CD8-positive, alpha-beta memory T cell (primary cell): Measurements from ENCODE around the gene TEKT3. TPM values are rescaled to one million over a fixed set of nuclear protein-coding genes. Genes with fewer than 3 reads are reported as not detected.

ENCODE experiments used
- CTCF ChIA-PET: fragments of 350-600 bp; sonication (Branson Sonifier 250); formaldehyde crosslinking; loops from one replicate; lab custom pipeline; 2021; ENCODE audit warnings: antibody characterized with exemption; lab: Charles Lee
- POLR2A ChIA-PET: fragments of 350-600 bp; sonication (Branson Sonifier 250); formaldehyde crosslinking; loops from one replicate; lab custom pipeline; 2021; ENCODE audit warnings: antibody characterized with exemption; lab: Charles Lee
- DNase-seq, 5 donors: peaks; one replicate each; pipeline versions ENCODE4 v3.0.0 to v3.0.0-alpha.2; 2020 to 2022; ENCODE audit warnings: mixed read lengths in 1 of 5
- H3K27ac ChIP-seq: one replicate; pipeline ENCODE4 v1.7.0; 2013; ENCODE audit warnings: low read depth, mild to moderate bottlenecking, low read length, moderate library complexity
- H3K27me3 ChIP-seq: 2 replicates; pipeline ENCODE4 v1.7.0; 2013; ENCODE audit warnings: low read length, mild to moderate bottlenecking; ENCODE audit not compliant: insufficient read depth, poor library complexity, severe bottlenecking
- H3K36me3 ChIP-seq: 2 replicates; pipeline ENCODE4 v1.7.0; 2013; ENCODE audit warnings: mild to moderate bottlenecking, low read length, moderate library complexity; ENCODE audit not compliant: insufficient read depth
- H3K4me1 ChIP-seq: 2 replicates; pipeline ENCODE4 v1.7.0; 2013; ENCODE audit warnings: mild to moderate bottlenecking, low read length, moderate library complexity; ENCODE audit not compliant: insufficient read depth
- H3K4me3 ChIP-seq: 2 replicates; pipeline ENCODE4 v1.7.0; 2013; ENCODE audit warnings: mild to moderate bottlenecking, low read length
- H3K9me3 ChIP-seq: 2 replicates; pipeline ENCODE4 v1.7.0; 2013; ENCODE audit warnings: mild to moderate bottlenecking, low read length
- H3K27ac Mint-ChIP-seq, 8 donors: one replicate each; pipeline ENCODE4 v1.8.0; 2020 to 2021; ENCODE audit warnings: mixed read lengths in 8 of 8, mild to moderate bottlenecking in 6 of 8, inconsistent platforms in 3 of 8, moderate library complexity in 3 of 8
- H3K27me3 Mint-ChIP-seq, 2 donors: one replicate each; pipeline ENCODE4 v1.8.0; 2020 to 2021; ENCODE audit warnings: mixed read lengths in 2 of 2, mild to moderate bottlenecking in 1 of 2, moderate library complexity in 1 of 2
- H3K36me3 Mint-ChIP-seq, 3 donors: one replicate each; pipeline ENCODE4 v1.8.0; 2020 to 2021; ENCODE audit warnings: mixed read lengths in 3 of 3, inconsistent platforms in 1 of 3, mild to moderate bottlenecking in 1 of 3
- H3K4me1 Mint-ChIP-seq, 3 donors: one replicate each; pipeline ENCODE4 v1.8.0; 2020 to 2021; ENCODE audit warnings: mixed read lengths in 3 of 3, inconsistent platforms in 1 of 3, mild to moderate bottlenecking in 1 of 3
- H3K4me3 Mint-ChIP-seq, 7 donors: one replicate each; pipeline ENCODE4 v1.8.0; 2020 to 2021; ENCODE audit warnings: mixed read lengths in 7 of 7, mild to moderate bottlenecking in 6 of 7, moderate library complexity in 4 of 7, inconsistent platforms in 2 of 7
- H3K9me3 Mint-ChIP-seq, 5 donors: one replicate each; pipeline ENCODE4 v1.8.0; 2020 to 2022; ENCODE audit warnings: mixed read lengths in 5 of 5, mild to moderate bottlenecking in 3 of 5, moderate library complexity in 2 of 5, inconsistent platforms in 1 of 5
- polyA plus RNA-seq: library from polyadenylated mRNA; unstranded; fragments of 300-500 nt; fragmentation: Illumina TruSeq; gene quantifications from one replicate; pipeline ENCODE4 v1.2.3, GENCODE V29; 2021
- total RNA-seq, 2 experiments: library from RNA; stranded (reverse); gene quantifications; one replicate each; pipeline ENCODE4 v1.2.3, GENCODE V29; 2021

Gene TEKT3
- total and polyA plus RNA-seq, 3 experiments from 2014 or later, result not detected

DNA sequence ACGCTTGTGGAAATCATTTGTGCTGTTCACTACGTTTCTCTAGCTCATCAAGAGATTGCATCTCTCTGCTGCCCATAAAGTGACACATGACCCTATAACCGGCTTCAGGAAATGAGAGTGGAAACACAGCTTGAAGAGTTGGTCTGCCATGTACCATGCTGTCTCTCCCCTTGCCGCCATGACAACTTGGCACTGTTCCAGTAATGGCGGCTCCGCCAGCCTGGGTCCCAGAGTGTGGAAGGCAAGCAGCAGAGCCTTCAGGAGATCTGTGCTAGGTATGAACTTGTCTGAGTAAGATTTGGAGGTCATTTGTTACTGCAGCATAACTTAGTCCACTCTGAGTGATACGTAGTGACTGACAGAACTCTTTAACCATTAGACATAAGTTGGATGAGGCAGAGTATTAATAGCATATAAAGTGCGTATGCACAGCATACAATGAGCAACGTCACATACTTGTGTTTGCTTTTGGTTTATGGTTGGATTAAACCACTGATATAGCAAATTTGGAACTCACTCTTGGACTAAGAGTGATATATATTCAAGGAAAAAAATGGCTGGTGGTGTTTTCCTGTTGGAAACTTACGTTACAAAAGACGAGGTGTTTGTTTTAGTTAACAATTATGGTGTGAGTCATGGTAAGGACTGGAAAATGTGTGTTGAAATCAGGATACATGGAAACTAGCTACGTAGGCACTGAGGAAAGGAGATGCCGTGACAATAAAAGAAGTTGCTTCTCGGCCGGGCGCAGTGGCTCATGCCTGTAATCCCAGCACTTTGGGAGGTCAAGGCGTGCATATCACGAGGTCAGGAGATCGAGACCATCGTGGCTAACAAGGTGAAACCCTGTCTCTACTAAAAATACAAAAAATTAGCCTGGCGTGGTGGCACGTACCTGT lies 51.9 kb downstream of the TEKT3 start:
- peaks cover 3% of the 10 kb centered on the region for H3K27me3 ChIP-seq
- ChIA-PET POLR2A (no interaction called here), CTCF (no interaction called here)
- Mint-ChIP-seq H3K4me3 (no peak overlapping the region), H3K9me3 (peaks cover 0 to 2% (median 0%) of the 10 kb centered on the region in 5 donors), H3K4me1 (no peaks in the 10 kb centered on the region), H3K36me3 (no peaks in the 10 kb centered on the region), H3K27ac (no peak overlapping the region), H3K27me3 (peaks cover 13 to 60% of the 10 kb centered on the region in 2 donors)
- no peak overlapping the region for H3K27ac ChIP-seq
- H3K36me3 ChIP-seq, result no peaks in the 10 kb centered on the region
- no peaks in the 10 kb centered on the region for H3K4me1 ChIP-seq
- no peak overlapping the region for H3K4me3 ChIP-seq
- no peaks in the 10 kb centered on the region for H3K9me3 ChIP-seq
- DNase-seq, result no peak

DNA sequence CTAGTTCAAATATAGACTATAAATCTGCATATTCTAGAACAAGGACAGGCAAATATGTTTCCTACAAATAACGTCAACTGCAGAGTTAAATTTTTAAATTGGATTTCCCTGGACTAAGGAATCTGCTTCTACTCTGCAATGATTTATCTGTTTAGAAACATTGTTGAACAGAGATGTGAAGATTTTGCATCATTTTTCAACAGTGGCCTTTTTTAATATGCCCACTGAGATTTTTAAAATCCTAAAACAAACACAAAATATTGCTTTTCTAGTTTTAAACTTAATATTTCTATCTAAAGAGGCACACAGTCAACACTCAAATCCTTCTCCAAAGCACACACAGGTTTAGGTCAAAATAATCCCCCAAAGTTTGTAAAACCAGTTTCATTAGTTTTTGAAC lies 52.5 kb downstream of the TEKT3 start:
- no peak overlapping the region for H3K4me3 ChIP-seq
- Mint-ChIP-seq H3K4me3 (no peak overlapping the region), H3K36me3 (no peaks in the 10 kb centered on the region), H3K4me1 (no peaks in the 10 kb centered on the region), H3K9me3 (peaks cover 0 to 2% (median 0%) of the 10 kb centered on the region in 5 donors), H3K27me3 (peaks cover 13 to 64% of the 10 kb centered on the region in 2 donors), H3K27ac (no peak overlapping the region)
- no peaks in the 10 kb centered on the region for H3K9me3 ChIP-seq
- H3K4me1 ChIP-seq, result no peaks in the 10 kb centered on the region
- CTCF ChIA-PET, result no interaction called here
- POLR2A ChIA-PET, result no interaction called here
- peaks cover 5% of the 10 kb centered on the region for H3K27me3 ChIP-seq
- DNase-seq, result no peak
- H3K36me3 ChIP-seq, result no peaks in the 10 kb centered on the region
- no peak overlapping the region for H3K27ac ChIP-seq

GRCh38 chr17:15287538-15288267 lies 53.7 kb downstream of the TEKT3 start:
- no peaks in the 10 kb centered on the region for H3K36me3 Mint-ChIP-seq
- no peak overlapping the region for H3K4me3 Mint-ChIP-seq
- H3K4me3 ChIP-seq, result no peak overlapping the region
- H3K9me3 Mint-ChIP-seq, result peaks cover 0 to 6% (median 3%) of the 10 kb centered on the region in 5 donors
- peaks cover 19 to 67% of the 10 kb centered on the region in 2 donors for H3K27me3 Mint-ChIP-seq
- H3K9me3 ChIP-seq, result no peaks in the 10 kb centered on the region
- H3K27ac ChIP-seq, result no peak overlapping the region
- H3K36me3 ChIP-seq, result no peaks in the 10 kb centered on the region
- peaks cover 8% of the 10 kb centered on the region for H3K27me3 ChIP-seq
- H3K4me1 ChIP-seq, result no peaks in the 10 kb centered on the region
- ChIA-PET CTCF (no interaction called here), POLR2A (no interaction called here)
- H3K27ac Mint-ChIP-seq, result no peak overlapping the region
- no peak for DNase-seq
- H3K4me1 Mint-ChIP-seq, result no peaks in the 10 kb centered on the region

- ChIA-PET POLR2A (no interaction called here), CTCF (no interaction called here)
- Mint-ChIP-seq H3K9me3 (peaks cover 0 to 9% (median 4%) of the 10 kb centered on the region in 5 donors), H3K4me1 (no peaks in the 10 kb centered on the region), H3K27me3 (peaks cover 20 to 69% of the 10 kb centered on the region in 2 donors), H3K27ac (no peak overlapping the region), H3K36me3 (no peaks in the 10 kb centered on the region), H3K4me3 (no peak overlapping the region)
- peaks cover 8% of the 10 kb centered on the region for H3K27me3 ChIP-seq
- no peaks in the 10 kb centered on the region for H3K9me3 ChIP-seq
- H3K4me3 ChIP-seq, result no peak overlapping the region
- DNase-seq, result no peak
- H3K36me3 ChIP-seq, result no peaks in the 10 kb centered on the region
- no peak overlapping the region for H3K27ac ChIP-seq
- no peaks in the 10 kb centered on the region for H3K4me1 ChIP-seq
These were observed 55.9 kb downstream of the TEKT3 start for GRCh38 chr17:15285466-15285865.

DNA sequence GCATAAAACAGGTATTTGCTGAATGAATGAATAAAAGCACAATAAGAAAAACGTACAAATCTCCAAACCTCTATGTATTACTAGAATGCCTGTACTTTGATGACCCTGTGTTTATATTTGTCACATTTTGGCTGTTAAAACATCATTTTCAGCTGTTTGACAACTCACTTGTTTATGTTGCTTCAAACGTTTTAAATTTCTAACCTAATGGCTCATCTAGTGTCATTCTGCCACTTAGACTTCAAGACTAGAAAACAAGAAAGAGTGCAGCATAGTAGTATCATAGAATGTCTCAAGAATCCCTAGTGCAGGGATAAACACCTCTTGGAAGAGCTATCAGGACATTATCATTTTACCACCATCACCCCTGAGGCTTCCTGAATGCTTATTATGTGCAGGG lies 56.9 kb downstream of the TEKT3 start:
- no peak overlapping the region for H3K27ac Mint-ChIP-seq
- H3K36me3 Mint-ChIP-seq, result no peaks in the 10 kb centered on the region
- Histone ChIP-seq H3K27ac (no peak overlapping the region), H3K27me3 (peaks cover 8% of the 10 kb centered on the region), H3K4me3 (no peak overlapping the region), H3K36me3 (no peaks in the 10 kb centered on the region), H3K9me3 (no peaks in the 10 kb centered on the region), H3K4me1 (no peaks in the 10 kb centered on the region)
- CTCF ChIA-PET, result interaction anchor here (1.3 kb wide), 1 partner anchor 10 kb away, joined by 3 read pairs; no protein-coding TSS in a partner anchor
- POLR2A ChIA-PET, result no interaction called here
- peaks cover 20 to 64% of the 10 kb centered on the region in 2 donors for H3K27me3 Mint-ChIP-seq
- H3K4me1 Mint-ChIP-seq, result no peaks in the 10 kb centered on the region
- H3K4me3 Mint-ChIP-seq, result no peak overlapping the region
- H3K9me3 Mint-ChIP-seq, result peaks cover 0 to 9% (median 4%) of the 10 kb centered on the region in 5 donors
- no peak for DNase-seq

GRCh38 chr17:15284107-15284506 lies 57.3 kb downstream of the TEKT3 start:
- no peak overlapping the region for H3K27ac Mint-ChIP-seq
- Histone ChIP-seq H3K4me3 (no peak overlapping the region), H3K9me3 (no peaks in the 10 kb centered on the region), H3K27ac (no peak overlapping the region), H3K27me3 (peaks cover 8% of the 10 kb centered on the region), H3K36me3 (no peaks in the 10 kb centered on the region), H3K4me1 (no peaks in the 10 kb centered on the region)
- peaks cover 20 to 64% of the 10 kb centered on the region in 2 donors for H3K27me3 Mint-ChIP-seq
- no peak for DNase-seq
- no peaks in the 10 kb centered on the region for H3K36me3 Mint-ChIP-seq
- H3K4me3 Mint-ChIP-seq, result no peak overlapping the region
- CTCF ChIA-PET, result interaction anchor here (1.3 kb wide), 1 partner anchor 11 kb away, joined by 3 read pairs; no protein-coding TSS in a partner anchor
- POLR2A ChIA-PET, result no interaction called here
- H3K9me3 Mint-ChIP-seq, result peaks cover 0 to 9% (median 4%) of the 10 kb centered on the region in 5 donors
- no peaks in the 10 kb centered on the region for H3K4me1 Mint-ChIP-seq

- no peaks in the 10 kb centered on the region for H3K9me3 ChIP-seq
- Mint-ChIP-seq H3K9me3 (peaks cover 0 to 9% (median 4%) of the 10 kb centered on the region in 5 donors), H3K27ac (no peak overlapping the region), H3K4me3 (no peak overlapping the region), H3K4me1 (no peaks in the 10 kb centered on the region), H3K27me3 (peaks cover 13 to 60% of the 10 kb centered on the region in 2 donors), H3K36me3 (no peaks in the 10 kb centered on the region)
- CTCF ChIA-PET, result no interaction called here
- H3K4me3 ChIP-seq, result no peak overlapping the region
- POLR2A ChIA-PET, result no interaction called here
- no peaks in the 10 kb centered on the region for H3K36me3 ChIP-seq
- H3K27ac ChIP-seq, result no peak overlapping the region
- H3K4me1 ChIP-seq, result no peaks in the 10 kb centered on the region
- peaks cover 8% of the 10 kb centered on the region for H3K27me3 ChIP-seq
- no peak for DNase-seq
These were observed 59.5 kb downstream of the TEKT3 start for GRCh38 chr17:15281909-15282308.

GRCh38 chr17:15278924-15279477 lies 62.4 kb downstream of the TEKT3 start:
- Mint-ChIP-seq H3K4me1 (no peaks in the 10 kb centered on the region), H3K4me3 (no peak overlapping the region), H3K9me3 (peaks cover 0 to 9% (median 8%) of the 10 kb centered on the region in 5 donors), H3K27ac (no peak overlapping the region), H3K27me3 (peaks cover 16 to 47% of the 10 kb centered on the region in 2 donors), H3K36me3 (peaks cover 0 to 6% (median 2%) of the 10 kb centered on the region in 3 donors)
- no peaks in the 10 kb centered on the region for H3K9me3 ChIP-seq
- no peak overlapping the region for H3K27ac ChIP-seq
- H3K36me3 ChIP-seq, result no peaks in the 10 kb centered on the region
- no peak for DNase-seq
- no peaks in the 10 kb centered on the region for H3K4me1 ChIP-seq
- H3K4me3 ChIP-seq, result no peak overlapping the region
- ChIA-PET POLR2A (no interaction called here), CTCF (no interaction called here)
- H3K27me3 ChIP-seq, result peaks cover 4% of the 10 kb centered on the region
